ENCODE results near the gene GEMIN4. TPM values are rescaled to one million over a fixed set of nuclear protein-coding genes. Genes with fewer than 3 reads are reported as not detected.

Gene GEMIN4
- total and polyA plus RNA-seq, 2 donors (not counting 1 experiment from before 2014, with no cell fraction given), result 7.4 to 9.3 TPM

- Histone ChIP-seq H3K4me1 (ENCODE audit: control insufficient read depth, extremely low read depth, insufficient read depth, low read length) (peaks cover 3% of the 10 kb centered on the region), H3K9me3 (ENCODE audit: control insufficient read depth, insufficient read depth, low read depth, low read length) (no peaks in the 10 kb centered on the region), H3K36me3 (ENCODE audit: control insufficient read depth, insufficient read depth, low read length) (no peaks in the 10 kb centered on the region), H3K27ac (ENCODE audit: insufficient read depth, low read length) (no peak overlapping the region), H3K27me3 (ENCODE audit: control insufficient read depth, insufficient read depth, low read length) (no peaks in the 10 kb centered on the region), H2AFZ (ENCODE audit: low read length) (no peak overlapping the region), H3K9ac (ENCODE audit: insufficient read depth, low read length) (no peak overlapping the region), H3K4me3 (replicated peaks in 1 of 4; ENCODE audit: control extremely low read depth in 1 of 4, insufficient read depth in 1 of 4, low read depth in 3 of 4, low read length in 4 of 4) (no peak overlapping the region), H4K20me1 (ENCODE audit: control insufficient read depth, extremely low read depth, insufficient read depth, low read length) (no peaks in the 10 kb centered on the region), H3K4me2 (ENCODE audit: extremely low read depth, insufficient read depth, low read length) (no peak overlapping the region), H3K79me2 (ENCODE audit: control insufficient read depth, insufficient read depth, low read length) (peaks cover 15% of the 10 kb centered on the region)
- DNase-seq (ENCODE audit: low read depth in 2 of 2), result no peak
- TF ChIP-seq EZH2 (IDR thresholded peaks at IDR 0.05; ENCODE audit: low read length, missing control alignments), result no peak
- no peak for TF ChIP-seq CTCF (conservative IDR thresholded peaks at IDR 0.05 in 1 of 2, IDR thresholded peaks at IDR 0.05 in 1 of 2; ENCODE audit: low read depth in 1 of 2, low read length in 2 of 2)
Measured at GRCh38 chr17:718075-718474, 34.0 kb downstream of the GEMIN4 start.

- H3K27me3 ChIP-seq (ENCODE audit: control insufficient read depth, insufficient read depth, low read length), result no peaks in the 10 kb centered on the region
Measured at GRCh38 chr17:708132-708531, 43.9 kb downstream of the GEMIN4 start.

GRCh38 chr17:705863-706262 is 46.2 kb downstream of the GEMIN4 start:
- Histone ChIP-seq H3K27ac (ENCODE audit: insufficient read depth, low read length) (no peak overlapping the region), H3K27me3 (ENCODE audit: control insufficient read depth, insufficient read depth, low read length) (no peaks in the 10 kb centered on the region), H2AFZ (ENCODE audit: low read length) (no peak overlapping the region), H3K9ac (ENCODE audit: insufficient read depth, low read length) (no peak overlapping the region), H4K20me1 (ENCODE audit: control insufficient read depth, extremely low read depth, insufficient read depth, low read length) (no peaks in the 10 kb centered on the region), H3K36me3 (ENCODE audit: control insufficient read depth, insufficient read depth, low read length) (peaks cover 3% of the 10 kb centered on the region), H3K4me1 (ENCODE audit: control insufficient read depth, extremely low read depth, insufficient read depth, low read length) (peaks cover 3% of the 10 kb centered on the region), H3K4me2 (ENCODE audit: extremely low read depth, insufficient read depth, low read length) (no peak overlapping the region), H3K4me3 (replicated peaks in 1 of 4; ENCODE audit: control extremely low read depth in 1 of 4, insufficient read depth in 1 of 4, low read depth in 3 of 4, low read length in 4 of 4) (no peak overlapping the region), H3K79me2 (ENCODE audit: control insufficient read depth, insufficient read depth, low read length) (peaks cover 22% of the 10 kb centered on the region), H3K9me3 (ENCODE audit: control insufficient read depth, insufficient read depth, low read depth, low read length) (no peaks in the 10 kb centered on the region)
- TF ChIP-seq EZH2 (IDR thresholded peaks at IDR 0.05; ENCODE audit: low read length, missing control alignments) (no peak), CTCF (conservative IDR thresholded peaks at IDR 0.05 in 1 of 2, IDR thresholded peaks at IDR 0.05 in 1 of 2; ENCODE audit: low read depth in 1 of 2, low read length in 2 of 2) (no peak)
- no peak for DNase-seq (ENCODE audit: low read depth in 2 of 2)

More at GRCh38 chr17:708132-708531, 43.9 kb downstream of the GEMIN4 start:
- Histone ChIP-seq H3K4me1 (ENCODE audit: control insufficient read depth, extremely low read depth, insufficient read depth, low read length) (peaks cover 3% of the 10 kb centered on the region), H2AFZ (ENCODE audit: low read length) (no peak overlapping the region), H3K36me3 (ENCODE audit: control insufficient read depth, insufficient read depth, low read length) (peaks cover 3% of the 10 kb centered on the region), H3K79me2 (ENCODE audit: control insufficient read depth, insufficient read depth, low read length) (peaks cover 44% of the 10 kb centered on the region), H4K20me1 (ENCODE audit: control insufficient read depth, extremely low read depth, insufficient read depth, low read length) (no peaks in the 10 kb centered on the region), H3K4me2 (ENCODE audit: extremely low read depth, insufficient read depth, low read length) (no peak overlapping the region), H3K9ac (ENCODE audit: insufficient read depth, low read length) (no peak overlapping the region), H3K4me3 (replicated peaks in 1 of 4; ENCODE audit: control extremely low read depth in 1 of 4, insufficient read depth in 1 of 4, low read depth in 3 of 4, low read length in 4 of 4) (no peak overlapping the region), H3K27ac (ENCODE audit: insufficient read depth, low read length) (no peak overlapping the region), H3K9me3 (ENCODE audit: control insufficient read depth, insufficient read depth, low read depth, low read length) (no peaks in the 10 kb centered on the region)
- no peak for TF ChIP-seq EZH2 (IDR thresholded peaks at IDR 0.05; ENCODE audit: low read length, missing control alignments)
- TF ChIP-seq CTCF (conservative IDR thresholded peaks at IDR 0.05 in 1 of 2, IDR thresholded peaks at IDR 0.05 in 1 of 2; ENCODE audit: low read depth in 1 of 2, low read length in 2 of 2), result no peak
- DNase-seq (ENCODE audit: low read depth in 2 of 2), result no peak
